Stimulated activated CD8-positive, alpha-beta memory T cell treated with anti-CD3 and anti-CD28 coated beads, Interleukin-7, amount 100 ng/mL, for 4 hours (primary cell): ENCODE measurements around the gene FBXO46.
"Not testable (repeated sequence)": the region's sequence is repeated elsewhere in the genome, so short reads cannot be mapped to it uniquely, and the experiment has no call there.

Source experiments
- DNase-seq, 2 donors: peaks; one replicate each; pipeline ENCODE4 v3.0.0-alpha.2; 2020; ENCODE audit warnings: low read depth in 2 of 2

Gene FBXO46

DNA sequence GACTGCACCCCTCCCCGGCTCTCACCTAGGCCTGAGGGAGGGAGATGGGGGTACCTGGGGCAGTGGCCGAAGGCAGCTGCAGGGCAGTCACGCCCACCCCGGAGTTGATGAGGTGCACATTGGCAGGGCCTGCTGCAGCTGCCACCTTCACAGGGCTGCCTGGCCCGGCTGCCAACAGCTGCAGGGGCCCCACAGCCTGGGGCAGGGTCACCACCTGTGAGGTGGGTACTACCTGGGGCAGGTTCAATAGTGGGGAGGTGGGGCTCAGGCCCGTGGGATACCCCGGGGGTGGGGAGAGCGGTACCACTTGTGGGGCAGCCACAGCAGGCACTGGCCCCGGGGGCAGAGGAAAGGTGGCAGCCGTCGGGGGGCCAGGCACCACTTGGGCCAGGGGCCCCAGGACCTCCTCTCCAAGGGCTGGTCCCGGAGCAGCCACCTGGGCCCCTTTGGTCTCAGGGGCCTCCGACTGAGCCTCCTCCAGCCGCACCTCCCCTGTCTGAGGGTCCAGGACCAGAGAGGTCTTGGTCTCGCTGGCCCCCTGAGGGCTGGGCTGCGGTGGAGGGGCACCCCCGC is 35.7 kb upstream of the FBXO46 start:
- DNase-seq, result no peak

GRCh38 chr19:45765702-45766295 is 35.1 kb upstream of the FBXO46 start:
- DNase-seq, result no peak

- DNase-seq, result no peak
Measured at GRCh38 chr19:45764945-45765701, 34.4 kb upstream of the FBXO46 start.

GRCh38 chr19:45764475-45764874 is 33.8 kb upstream of the FBXO46 start:
- no peak for DNase-seq

DNA sequence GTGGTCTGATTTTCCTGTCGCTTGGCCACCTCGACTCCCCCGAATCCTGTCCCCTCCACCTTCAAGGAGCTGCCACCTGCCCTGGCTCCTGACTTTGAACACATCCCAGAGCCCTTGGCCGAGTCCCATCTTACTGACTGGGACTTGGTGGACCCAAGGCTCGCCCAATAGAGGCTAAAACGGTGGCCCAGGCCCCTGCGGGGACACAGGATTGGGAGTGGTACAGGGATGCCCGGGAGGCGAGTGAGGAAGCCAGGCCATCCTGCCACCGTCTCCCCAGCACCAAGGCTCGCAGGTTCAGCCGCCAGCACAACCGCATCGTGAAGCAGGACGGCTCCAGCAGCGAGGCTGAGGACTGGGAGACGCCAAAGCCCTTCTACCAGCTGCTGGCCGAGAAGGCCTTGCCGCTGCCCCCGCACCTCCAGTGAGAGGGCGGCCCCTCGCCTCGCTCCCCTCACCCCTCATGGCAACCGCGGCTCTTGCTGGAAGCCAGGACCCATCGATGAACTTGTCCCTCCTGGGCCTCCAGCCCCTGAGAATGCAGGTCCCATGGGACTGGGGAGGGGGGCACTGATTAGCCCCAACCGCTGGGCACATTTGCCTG is 33.1 kb upstream of the FBXO46 start:
- no peak for DNase-seq

- no peak for DNase-seq
Measured at GRCh38 chr19:45762870-45763631, 32.4 kb upstream of the FBXO46 start.

DNA sequence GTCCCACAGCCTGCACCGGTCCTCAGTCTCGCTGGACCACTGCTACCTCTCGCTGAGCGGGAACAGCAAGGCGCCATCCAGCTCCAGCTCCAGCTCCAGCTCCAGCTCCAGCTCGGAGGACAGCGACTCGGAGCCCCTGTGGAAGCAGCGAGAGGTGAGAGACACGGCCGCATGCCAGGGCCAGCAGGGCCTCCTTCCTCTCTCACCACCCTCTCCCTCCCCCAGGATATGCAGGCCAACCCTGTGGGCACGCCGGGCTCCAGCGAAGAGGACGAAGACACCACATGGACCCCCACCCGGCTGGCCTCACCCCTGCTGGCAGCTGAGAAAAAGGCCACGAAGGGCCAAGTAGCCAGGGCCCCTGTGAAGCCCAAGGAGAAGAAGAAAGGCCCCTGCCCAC is 31.0 kb upstream of the FBXO46 start:
- no peak for DNase-seq

GRCh38 chr19:45758921-45759320 is 28.2 kb upstream of the FBXO46 start:
- no peak for DNase-seq

- DNase-seq, result no peak
Measured at GRCh38 chr19:45757695-45758094, 27.0 kb upstream of the FBXO46 start.

GRCh38 chr19:45754323-45754722 is 23.6 kb upstream of the FBXO46 start:
- no peak for DNase-seq

DNA sequence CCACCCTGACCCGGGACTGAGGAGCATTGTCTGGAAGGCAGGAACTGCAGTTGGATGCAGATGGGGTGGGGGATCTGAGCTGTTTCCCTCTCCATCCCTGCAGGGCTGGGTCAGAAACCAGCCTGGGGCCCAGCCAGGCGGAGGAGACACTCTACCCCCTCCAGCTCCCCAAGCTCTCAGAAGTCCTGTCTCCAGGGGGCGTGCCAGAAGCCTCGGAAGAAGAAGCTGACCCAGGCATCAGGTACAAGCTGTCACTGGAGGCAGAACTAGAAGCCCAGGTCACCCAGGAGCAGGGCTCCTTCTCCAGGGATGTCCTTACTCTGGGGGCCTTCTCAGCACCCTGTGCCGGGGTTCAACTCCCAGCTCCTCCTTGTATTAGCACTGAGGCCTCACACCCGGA is 22.9 kb upstream of the FBXO46 start:
- DNase-seq, result no peak

- DNase-seq, result no peak
Measured at GRCh38 chr19:45752639-45753038, 21.9 kb upstream of the FBXO46 start.

DNA sequence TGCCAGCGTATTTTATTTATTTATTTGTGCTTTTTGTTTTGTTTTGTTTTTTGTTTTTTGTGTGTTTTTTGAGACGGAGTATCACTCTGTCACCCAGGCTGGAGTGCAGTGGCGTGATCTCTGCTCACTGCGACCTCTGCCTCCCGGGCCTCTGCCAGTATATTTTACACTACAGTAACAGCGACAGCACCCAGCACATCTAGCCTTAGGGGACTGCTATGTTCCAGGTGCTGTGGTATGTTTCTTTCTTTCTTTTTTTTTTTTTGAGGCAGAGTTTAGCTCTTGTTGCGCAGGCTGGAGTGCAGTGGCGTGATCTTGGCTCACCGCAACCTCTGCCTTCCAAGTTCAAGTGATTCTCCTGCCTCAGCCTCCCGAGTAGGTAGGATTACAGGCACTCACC is 20.8 kb upstream of the FBXO46 start:
- not testable (repeated sequence) for DNase-seq

GRCh38 chr19:45747513-45747912 is 16.8 kb upstream of the FBXO46 start:
- DNase-seq, result no peak

- DNase-seq, result no peak
Measured at GRCh38 chr19:45746866-45747265, 16.2 kb upstream of the FBXO46 start.

DNA sequence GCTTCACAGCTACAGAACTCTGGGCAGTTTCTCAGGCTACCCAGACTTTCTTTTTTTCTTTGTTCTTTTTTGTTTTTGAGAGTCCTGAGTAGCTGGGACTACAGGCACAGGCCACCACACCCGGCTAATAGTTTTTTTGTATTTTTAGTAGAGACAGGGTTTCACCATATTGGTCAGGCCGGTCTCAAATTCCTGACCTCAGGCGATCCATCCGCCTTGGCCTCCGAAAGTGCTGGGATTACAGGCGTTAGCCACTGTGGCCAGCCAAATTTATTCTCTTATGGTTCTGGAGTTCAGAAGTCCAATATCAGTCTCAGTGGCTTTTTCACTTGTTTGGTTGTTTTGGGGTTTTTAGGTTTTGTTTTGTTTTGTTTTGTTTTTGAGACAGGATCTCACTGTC is 14.9 kb upstream of the FBXO46 start:
- DNase-seq, result no peak

DNA sequence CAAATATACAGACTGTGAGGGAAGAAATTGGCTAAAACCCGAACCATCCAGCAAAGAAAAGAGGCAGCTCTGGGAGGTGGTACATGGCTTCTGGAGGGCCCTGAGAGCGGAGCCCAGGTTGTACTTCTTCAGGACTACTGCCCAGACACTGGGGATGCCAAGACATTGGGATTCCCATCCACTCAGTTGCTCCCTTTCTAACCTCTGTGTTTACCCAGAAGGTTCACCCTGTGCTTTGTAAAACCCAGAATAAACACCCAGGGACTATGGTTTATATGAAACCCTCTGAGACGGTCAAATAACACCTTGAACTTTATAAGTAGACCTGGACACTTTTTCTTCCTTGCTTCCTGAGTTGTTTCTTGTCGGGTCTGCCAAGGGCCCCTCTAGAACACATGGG is 12.3 kb upstream of the FBXO46 start:
- no peak for DNase-seq

DNA sequence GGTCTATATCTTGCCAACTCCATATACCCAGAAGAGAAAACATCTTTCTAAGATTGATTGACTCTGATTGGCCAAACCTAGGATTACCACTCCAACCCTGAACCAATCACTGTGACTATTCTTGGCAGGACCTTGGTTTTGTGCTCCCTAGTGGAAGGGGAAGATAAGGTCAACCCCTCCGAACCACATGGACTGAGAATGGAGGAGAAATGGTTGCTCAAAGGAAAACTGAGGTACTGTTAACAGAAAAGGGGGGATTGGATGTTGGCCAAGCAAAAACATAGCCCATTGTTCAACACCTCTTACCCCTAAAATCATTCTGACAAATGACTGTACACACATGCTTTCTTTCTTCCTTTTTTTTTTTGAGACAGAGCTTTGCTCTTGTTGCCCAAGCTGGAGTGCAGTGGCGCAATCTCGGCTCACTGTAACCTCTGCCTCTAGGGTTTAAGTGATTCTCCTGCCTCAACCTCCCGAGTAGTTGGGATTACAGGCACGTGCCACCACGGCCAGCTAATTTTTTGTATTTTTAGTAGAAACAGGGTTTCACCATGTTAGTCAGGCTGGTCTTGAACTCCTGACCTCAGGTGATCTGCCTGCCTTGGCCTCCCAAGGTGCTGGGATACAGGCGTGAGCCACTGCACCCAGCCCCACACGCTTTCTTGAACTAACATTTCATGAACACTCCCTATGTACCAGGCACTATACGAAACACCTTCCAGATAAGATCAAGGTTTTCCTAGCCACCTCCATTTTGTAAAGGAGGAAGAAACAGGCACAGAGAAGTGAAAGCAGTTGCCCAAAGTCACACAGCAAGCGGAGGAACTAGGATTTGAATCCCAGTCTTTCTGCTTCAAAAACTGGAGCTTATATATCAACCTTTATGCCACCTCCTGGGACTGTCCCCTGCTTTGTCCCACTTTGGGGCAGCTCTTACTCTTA is 9.1 kb upstream of the FBXO46 start:
- DNase-seq, result no peak

- DNase-seq, result no peak
Measured at GRCh38 chr19:45733160-45733810, 2.6 kb upstream of the FBXO46 start, which contains the start of gene MEIOSIN. TSS of gene MEIOSIN (plus strand) at chr19:45733439. CDS start at chr19:45735377, 1,938 bp downstream.

DNA sequence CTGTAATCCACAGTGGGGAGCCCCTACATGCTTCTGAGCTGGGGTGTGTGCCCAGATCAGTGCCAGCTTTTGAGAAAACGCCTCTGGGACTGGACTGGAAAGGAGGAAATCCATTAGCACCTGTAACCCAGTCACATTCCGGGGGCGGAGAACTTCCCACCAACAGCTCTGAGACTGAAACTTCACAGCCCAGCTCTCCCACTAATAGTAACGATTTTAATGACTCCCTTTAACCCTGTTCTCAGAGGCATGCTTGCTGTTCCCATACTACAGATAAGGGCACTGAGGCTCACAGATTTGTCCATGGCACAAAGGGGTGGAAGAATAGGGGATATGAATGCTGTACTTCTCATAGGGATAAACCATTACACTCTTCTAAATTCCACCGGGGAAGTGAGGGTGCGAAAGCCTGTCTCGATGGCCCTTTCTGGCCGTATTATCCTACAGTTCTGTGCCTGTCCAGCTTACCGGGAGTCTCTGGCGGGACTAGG is 851 bp downstream of the FBXO46 start:
- DNase-seq, result no peak
